Prostate gland (tissue), 2 donors: ENCODE results near the gene PPM1J. TPM values are rescaled to one million over a fixed set of nuclear protein-coding genes. Genes with fewer than 3 reads are reported as not detected.
A peak's percentile ranks its signal among the peaks of the same experiment; 100 is the strongest.

Experiments used
- DNase-seq: peaks from one replicate; pipeline ENCODE4 v3.0.0-alpha.2; 2019; ENCODE audit warnings: low spot score
- H3K27ac ChIP-seq, 2 donors: fragments of 200-600 bp; sonication (generic); 2 replicates each; pipeline ENCODE4 v1.5.1; 2017 to 2019
- H3K27me3 ChIP-seq: fragments of 200-600 bp; sonication (generic); replicated peaks from 2 replicates; pipeline ENCODE4 v1.5.1; 2019; ENCODE audit not compliant: insufficient read depth
- H3K36me3 ChIP-seq, 2 donors: fragments of 200-600 bp; sonication (generic); 1 replicate in 1 of 2; 2 replicates in 1 of 2; pipeline versions ENCODE4 v1.5.1 to v1.8.1; 2017 to 2019
- H3K4me1 ChIP-seq: fragments of 200-600 bp; sonication (generic); replicated peaks from 2 replicates; pipeline ENCODE4 v1.5.1; 2019
- H3K4me3 ChIP-seq, 2 donors: fragments of 200-600 bp; sonication (generic); 2 replicates each; pipeline ENCODE4 v1.5.1; 2017 to 2019
- H3K9me3 ChIP-seq: fragments of 200-600 bp; sonication (generic); 2 replicates; pipeline ENCODE4 v1.5.1; 2017
- CTCF ChIP-seq, 4 experiments: fragments of 200-600 bp in 2 of 4; fragments of 450-650 bp in 2 of 4; sonication (generic) in 2 of 4; IDR thresholded peaks; 1 replicate in 3 of 4; 2 replicates in 1 of 4; pipeline ENCODE4 v1.5.1; 2016 to 2019; ENCODE audit warnings: antibody characterized with exemption in 4 of 4, mild to moderate bottlenecking in 2 of 4, moderate library complexity in 2 of 4
- POLR2A ChIP-seq: fragments of 450-650 bp; IDR thresholded peaks from one replicate; pipeline ENCODE4 v1.6.1; 2016; ENCODE audit warnings: antibody characterized with exemption, mild to moderate bottlenecking
- POLR2AphosphoS5 ChIP-seq: sonication (generic); formaldehyde crosslinking; IDR thresholded peaks from one replicate; pipeline ENCODE4 v1.6.1; 2017; ENCODE audit warnings: antibody characterized with exemption
- WGBS: methylation state at CpG from one replicate; pipeline ENCODE4 v1.1.5; 2018; 5-methylcytosine and 5-hydroxymethylcytosine counted together
- intact Hi-C: fragments of 100-400 bp; cut with DNase I; formaldehyde crosslinking; loops from one replicate; pipeline ENCODE4 v1.14.2; 2022
- total RNA-seq, 2 donors: library from RNA; depleted of rRNA; stranded (reverse); fragments of >200 nt; gene quantifications; one replicate each; pipeline ENCODE4 v1.1.0, GENCODE V29; 2016

PPM1J gene
- total RNA-seq, 2 donors from 2014 or later: 2.0 to 16.8 TPM

GRCh38 chr1:112706505-112707220 lies 8.5 kb downstream of the PPM1J start, which contains the start of gene RHOC:
Gene RHOC (minus strand): TSS chr1:112707127. CDS start chr1:112703799, 3,328 bp downstream.
- WGBS: under 1% methylated on average over 33 of the region's 61 CpGs
- no peaks in the 10 kb centered on the region for H3K27me3 ChIP-seq
- peak within 1 kb of the TSS; percentile 96 to 99 for H3K4me3 ChIP-seq
- H3K36me3 ChIP-seq: no peaks in the 10 kb centered on the region
- intact Hi-C loops: loop anchor here (2.0 kb wide), 3 partner anchors 88 to 310 kb away; partner anchors contain the start of genes CAPZA1, CTTNBP2NL and ST7L
- DNase-seq: peak; percentile 66
- peak within 1 kb of the TSS; percentile 98 for H3K27ac ChIP-seq
- no peaks in the 10 kb centered on the region for H3K9me3 ChIP-seq
- H3K4me1 ChIP-seq: peaks cover 25% of the 10 kb centered on the region
- no peak for TF ChIP-seq CTCF (IDR thresholded peaks at IDR 0.05)
- TF ChIP-seq POLR2A: peak; percentile 91
- TF ChIP-seq POLR2AphosphoS5: no peak

- peaks cover 41% of the 10 kb centered on the region for H3K4me1 ChIP-seq
- intact Hi-C loops: no loop called here
- under 1% methylated on average over 13 of the region's 13 CpGs for WGBS
Measured at GRCh38 chr1:112704934-112705627, 10.1 kb downstream of the PPM1J start.

GRCh38 chr1:112704391-112704933 lies 10.7 kb downstream of the PPM1J start:
- H3K9me3 ChIP-seq: no peaks in the 10 kb centered on the region
- peak overlapping the region; percentile 96 to 99 for H3K4me3 ChIP-seq
- peak overlapping the region; percentile 98 for H3K27ac ChIP-seq
- no peaks in the 10 kb centered on the region for H3K27me3 ChIP-seq
- DNase-seq: no peak
- intact Hi-C loops: no loop called here
- TF ChIP-seq POLR2A: no peak
- no peak for TF ChIP-seq CTCF (IDR thresholded peaks at IDR 0.05)
- no peak for TF ChIP-seq POLR2AphosphoS5
- H3K36me3 ChIP-seq: no peaks in the 10 kb centered on the region
- peaks cover 47% of the 10 kb centered on the region for H3K4me1 ChIP-seq
- WGBS: 17% methylated on average over 7 of the region's 7 CpGs

More at GRCh38 chr1:112704934-112705627, 10.1 kb downstream of the PPM1J start:
- no peak for TF ChIP-seq CTCF (IDR thresholded peaks at IDR 0.05)
- peak; percentile 82 for TF ChIP-seq POLR2A
- peak; percentile 90 for TF ChIP-seq POLR2AphosphoS5
- no peaks in the 10 kb centered on the region for H3K9me3 ChIP-seq
- H3K36me3 ChIP-seq: no peaks in the 10 kb centered on the region
- peak; percentile 95 for DNase-seq
- peak overlapping the region; percentile 96 to 99 for H3K4me3 ChIP-seq
- H3K27ac ChIP-seq: peak overlapping the region; percentile 98
- H3K27me3 ChIP-seq: no peaks in the 10 kb centered on the region

GRCh38 chr1:112703706-112704105 lies 11.4 kb downstream of the PPM1J start:
- H3K9me3 ChIP-seq: no peaks in the 10 kb centered on the region
- peaks cover 55% of the 10 kb centered on the region for H3K4me1 ChIP-seq
- no peak for TF ChIP-seq POLR2AphosphoS5
- TF ChIP-seq POLR2A: no peak
- TF ChIP-seq CTCF (IDR thresholded peaks at IDR 0.05): no peak
- H3K4me3 ChIP-seq: no peak overlapping the region
- 54% methylated on average over 8 of the region's 8 CpGs for WGBS
- no peak for DNase-seq
- intact Hi-C loops: no loop called here
- no peaks in the 10 kb centered on the region for H3K36me3 ChIP-seq
- H3K27ac ChIP-seq: peak overlapping the region; percentile 98
- no peaks in the 10 kb centered on the region for H3K27me3 ChIP-seq
